ENCODE data around the gene INTS15. TPM values are rescaled to one million over a fixed set of nuclear protein-coding genes. Genes with fewer than 3 reads are reported as not detected.

The INTS15 gene
- total and polyA plus RNA-seq, 2 donors from 2014 or later, result 16.9 to 26.7 TPM

DNA sequence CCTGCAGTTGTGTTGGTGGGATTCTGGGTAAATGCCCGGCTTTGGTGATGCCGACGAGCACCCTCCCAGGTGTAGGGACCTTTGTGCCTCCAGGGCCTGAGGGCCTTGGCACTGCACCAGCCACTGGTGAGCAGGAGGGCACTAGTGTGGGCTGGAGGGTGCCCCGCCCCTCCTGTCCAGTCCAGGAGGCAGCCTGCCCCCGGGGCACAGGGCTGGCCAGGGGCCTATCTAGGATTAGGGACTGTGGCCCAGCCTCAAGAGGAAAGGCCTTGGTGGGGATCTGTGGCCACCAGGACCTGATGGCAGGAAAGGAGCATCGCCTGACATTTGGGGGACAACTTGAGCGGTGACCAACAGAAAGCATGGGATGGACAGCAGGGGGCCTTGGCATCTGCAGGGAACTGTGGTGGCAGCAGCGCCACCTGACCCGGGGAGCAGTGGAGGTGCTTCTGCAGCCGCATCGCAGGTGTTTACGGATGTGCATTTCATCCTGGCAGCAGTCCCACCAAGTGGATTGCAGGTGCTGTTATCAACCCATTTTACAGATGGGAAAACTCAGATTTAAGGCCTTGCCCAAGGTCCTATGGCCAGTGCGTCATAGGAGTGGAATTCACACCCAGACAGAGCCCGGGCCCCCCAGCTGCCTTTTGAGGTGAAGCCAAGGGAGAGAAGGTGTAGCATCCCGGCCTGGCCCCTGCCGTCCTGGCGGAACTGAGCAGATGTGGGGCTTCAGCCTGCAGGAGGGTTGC lies 58.4 kb downstream of the INTS15 start:
- Histone ChIP-seq H3K27ac (ENCODE audit: low read depth in 2 of 2, low read length in 2 of 2) (no peak overlapping the region), H3K4me3 (ENCODE audit: low read length in 3 of 3) (no peak overlapping the region), H3K9me3 (ENCODE audit: control insufficient read depth in 2 of 3, insufficient read depth in 1 of 3, low read length in 3 of 3) (no peaks in the 10 kb centered on the region), H3K36me3 (ENCODE audit: control insufficient read depth in 2 of 3, insufficient read depth in 3 of 3, low read length in 3 of 3) (peaks cover 0 to 12% (median 12%) of the 10 kb centered on the region in 3 donors), H3K4me1 (ENCODE audit: control insufficient read depth in 2 of 3, insufficient read depth in 2 of 3, low read depth in 1 of 3, low read length in 3 of 3) (no peaks in the 10 kb centered on the region), H3K9ac (ENCODE audit: low read length in 3 of 3) (no peak overlapping the region), H3K27me3 (ENCODE audit: control insufficient read depth, insufficient read depth, low read length) (no peaks in the 10 kb centered on the region)
- FAIRE-seq (no peak), DNase-seq (peak in 1 of 5 donors; percentile 51)
- TF ChIP-seq, protein P1, sequence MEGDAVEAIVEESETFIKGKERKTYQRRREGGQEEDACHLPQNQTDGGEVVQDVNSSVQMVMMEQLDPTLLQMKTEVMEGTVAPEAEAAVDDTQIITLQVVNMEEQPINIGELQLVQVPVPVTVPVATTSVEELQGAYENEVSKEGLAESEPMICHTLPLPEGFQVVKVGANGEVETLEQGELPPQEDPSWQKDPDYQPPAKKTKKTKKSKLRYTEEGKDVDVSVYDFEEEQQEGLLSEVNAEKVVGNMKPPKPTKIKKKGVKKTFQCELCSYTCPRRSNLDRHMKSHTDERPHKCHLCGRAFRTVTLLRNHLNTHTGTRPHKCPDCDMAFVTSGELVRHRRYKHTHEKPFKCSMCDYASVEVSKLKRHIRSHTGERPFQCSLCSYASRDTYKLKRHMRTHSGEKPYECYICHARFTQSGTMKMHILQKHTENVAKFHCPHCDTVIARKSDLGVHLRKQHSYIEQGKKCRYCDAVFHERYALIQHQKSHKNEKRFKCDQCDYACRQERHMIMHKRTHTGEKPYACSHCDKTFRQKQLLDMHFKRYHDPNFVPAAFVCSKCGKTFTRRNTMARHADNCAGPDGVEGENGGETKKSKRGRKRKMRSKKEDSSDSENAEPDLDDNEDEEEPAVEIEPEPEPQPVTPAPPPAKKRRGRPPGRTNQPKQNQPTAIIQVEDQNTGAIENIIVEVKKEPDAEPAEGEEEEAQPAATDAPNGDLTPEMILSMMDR (IDR thresholded peaks at IDR 0.05; ENCODE audit: borderline replicate concordance, extremely low read depth, insufficient read depth), result no peak
- intact Hi-C loops (cut with DNase I), result no loop called here

DNA sequence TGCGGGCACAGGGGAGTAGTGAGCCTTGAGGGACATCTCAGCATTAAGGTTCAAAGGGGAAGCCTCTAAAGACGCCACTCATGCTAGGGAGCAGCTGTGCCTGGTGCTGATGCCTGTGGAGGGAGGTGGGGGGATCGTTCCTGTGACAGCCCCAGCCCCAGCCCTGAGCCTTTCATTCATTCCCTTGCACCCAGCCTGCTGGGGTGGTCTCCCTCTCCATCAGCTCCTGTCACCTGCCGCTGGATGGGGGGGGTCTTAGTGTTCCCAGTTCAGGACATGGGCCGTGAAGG lies 58.9 kb downstream of the INTS15 start:
- H3K36me3 ChIP-seq (ENCODE audit: control insufficient read depth in 2 of 3, insufficient read depth in 3 of 3, low read length in 3 of 3), result peaks cover 0 to 8% (median 7%) of the 10 kb centered on the region in 3 donors
- FAIRE-seq, result no peak

DNA sequence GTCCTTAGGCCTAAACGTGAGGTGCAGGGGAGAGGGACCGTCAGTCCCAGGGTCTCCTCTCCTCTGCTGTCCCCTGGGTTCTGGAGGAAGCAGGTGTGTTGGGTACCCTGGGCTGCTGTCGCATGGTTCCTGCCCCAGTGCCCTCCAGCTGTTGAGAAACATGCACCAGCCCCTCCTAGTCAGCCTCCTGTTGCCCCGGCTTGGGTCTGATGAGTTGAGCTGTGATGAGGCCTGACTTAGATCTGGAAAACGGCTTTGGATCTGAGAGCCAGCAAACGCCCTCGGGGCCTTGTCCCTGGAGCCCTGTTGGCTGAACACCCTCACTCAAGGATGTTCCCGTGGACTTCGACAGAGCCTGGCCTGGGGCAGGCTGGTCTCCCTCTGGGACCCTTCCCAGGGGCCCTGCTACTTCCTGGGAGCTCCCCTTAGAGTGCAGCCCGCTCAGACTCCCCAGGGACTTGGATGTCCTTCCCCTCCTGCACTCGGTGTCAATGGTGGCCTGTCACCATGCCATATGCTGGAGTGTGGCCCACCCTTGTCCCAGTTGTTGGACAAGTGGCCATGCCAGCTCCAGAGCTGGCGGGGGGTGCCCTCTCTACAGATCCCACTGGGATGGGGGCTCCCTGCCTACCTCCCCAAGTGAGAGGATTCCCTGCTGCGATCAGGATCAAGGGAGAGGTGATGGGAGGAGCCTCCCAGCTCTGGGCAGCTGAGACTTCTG lies 59.6 kb downstream of the INTS15 start:
- H3K4me3 ChIP-seq (ENCODE audit: low read length in 3 of 3), result no peak overlapping the region
- no peak overlapping the region for H3K9ac ChIP-seq (ENCODE audit: low read length in 3 of 3)
- intact Hi-C loops (cut with DNase I), result no loop called here
- no peaks in the 10 kb centered on the region for H3K4me1 ChIP-seq (ENCODE audit: control insufficient read depth in 2 of 3, insufficient read depth in 2 of 3, low read depth in 1 of 3, low read length in 3 of 3)
- peaks cover 0 to 6% (median 6%) of the 10 kb centered on the region in 3 donors for H3K36me3 ChIP-seq (ENCODE audit: control insufficient read depth in 2 of 3, insufficient read depth in 3 of 3, low read length in 3 of 3)
- no peaks in the 10 kb centered on the region for H3K9me3 ChIP-seq (ENCODE audit: control insufficient read depth in 2 of 3, insufficient read depth in 1 of 3, low read length in 3 of 3)
- DNase-seq, result peak in 1 of 5 donors; percentile 63
- H3K27ac ChIP-seq (ENCODE audit: low read depth in 2 of 2, low read length in 2 of 2), result no peak overlapping the region
- TF ChIP-seq, protein P1 (IDR thresholded peaks at IDR 0.05; ENCODE audit: borderline replicate concordance, extremely low read depth, insufficient read depth), result no peak
- H3K27me3 ChIP-seq (ENCODE audit: control insufficient read depth, insufficient read depth, low read length), result no peaks in the 10 kb centered on the region
- FAIRE-seq, result no peak

More for the DNA sequence above, 58.9 kb downstream of the INTS15 start:
- intact Hi-C loops (cut with DNase I), result no loop called here
- no peaks in the 10 kb centered on the region for H3K9me3 ChIP-seq (ENCODE audit: control insufficient read depth in 2 of 3, insufficient read depth in 1 of 3, low read length in 3 of 3)
- no peaks in the 10 kb centered on the region for H3K4me1 ChIP-seq (ENCODE audit: control insufficient read depth in 2 of 3, insufficient read depth in 2 of 3, low read depth in 1 of 3, low read length in 3 of 3)
- DNase-seq, result peak in 1 of 5 donors; percentile 26
- H3K27ac ChIP-seq (ENCODE audit: low read depth in 2 of 2, low read length in 2 of 2), result no peak overlapping the region
- no peak overlapping the region for H3K9ac ChIP-seq (ENCODE audit: low read length in 3 of 3)
- H3K4me3 ChIP-seq (ENCODE audit: low read length in 3 of 3), result no peak overlapping the region
- TF ChIP-seq, protein P1 (IDR thresholded peaks at IDR 0.05; ENCODE audit: borderline replicate concordance, extremely low read depth, insufficient read depth), result no peak
- no peaks in the 10 kb centered on the region for H3K27me3 ChIP-seq (ENCODE audit: control insufficient read depth, insufficient read depth, low read length)
